Chondrocyte (in vitro differentiated cells): ENCODE measurements around the gene LCNL1. TPM values are rescaled to one million over a fixed set of nuclear protein-coding genes. Genes with fewer than 3 reads are reported as not detected.

Source experiments
- DNase-seq: peaks from one replicate; pipeline ENCODE4 v3.0.0; 2021; ENCODE audit warnings: mixed read lengths, low spot score
- H3K27ac Mint-ChIP-seq: one replicate; pipeline ENCODE4 v1.8.0; 2021; ENCODE audit warnings: mild to moderate bottlenecking, moderate library complexity, mixed read lengths; ENCODE audit not compliant: unreplicated experiment
- H3K27me3 Mint-ChIP-seq: 2 replicates; pipeline ENCODE4 v1.8.0; 2021; ENCODE audit warnings: low read depth, mixed read lengths
- H3K36me3 Mint-ChIP-seq: 2 replicates; pipeline ENCODE4 v1.8.0; 2021; ENCODE audit warnings: low read depth, mixed read lengths
- H3K4me1 Mint-ChIP-seq: 2 replicates; pipeline ENCODE4 v1.8.0; 2021; ENCODE audit warnings: low read depth, mild to moderate bottlenecking, mixed read lengths
- H3K4me3 Mint-ChIP-seq: one replicate; pipeline ENCODE4 v1.8.0; 2021; ENCODE audit warnings: mild to moderate bottlenecking, moderate library complexity, mixed read lengths; ENCODE audit not compliant: unreplicated experiment
- H3K9me3 Mint-ChIP-seq: 2 replicates; pipeline ENCODE4 v1.8.0; 2021; ENCODE audit warnings: low read depth, mixed read lengths
- CTCF ChIP-seq: fragments of 200-600 bp; sonication (generic); IDR thresholded peaks from 2 replicates; pipeline ENCODE4 v1.5.0; 2021; ENCODE audit warnings: antibody characterized with exemption, mild to moderate bottlenecking, moderate library complexity
- total RNA-seq: library from RNA; stranded (reverse); gene quantifications from 3 replicates; pipeline ENCODE4 v1.2.1, GENCODE V29; 2021

Gene LCNL1
- total RNA-seq, 1 donor from 2014 or later: 5.2 TPM

GRCh38 chr9:136949239-136949816, 33.5 kb upstream of the LCNL1 start:
- H3K4me1 Mint-ChIP-seq: peaks cover 9% of the 10 kb centered on the region
- no peaks in the 10 kb centered on the region for H3K27me3 Mint-ChIP-seq
- DNase-seq: no peak
- H3K27ac Mint-ChIP-seq: peak overlapping the region; percentile 73
- no peak for TF ChIP-seq CTCF
- H3K9me3 Mint-ChIP-seq: no peaks in the 10 kb centered on the region
- H3K36me3 Mint-ChIP-seq: no peaks in the 10 kb centered on the region
- peak overlapping the region; percentile 74 for H3K4me3 Mint-ChIP-seq

DNA sequence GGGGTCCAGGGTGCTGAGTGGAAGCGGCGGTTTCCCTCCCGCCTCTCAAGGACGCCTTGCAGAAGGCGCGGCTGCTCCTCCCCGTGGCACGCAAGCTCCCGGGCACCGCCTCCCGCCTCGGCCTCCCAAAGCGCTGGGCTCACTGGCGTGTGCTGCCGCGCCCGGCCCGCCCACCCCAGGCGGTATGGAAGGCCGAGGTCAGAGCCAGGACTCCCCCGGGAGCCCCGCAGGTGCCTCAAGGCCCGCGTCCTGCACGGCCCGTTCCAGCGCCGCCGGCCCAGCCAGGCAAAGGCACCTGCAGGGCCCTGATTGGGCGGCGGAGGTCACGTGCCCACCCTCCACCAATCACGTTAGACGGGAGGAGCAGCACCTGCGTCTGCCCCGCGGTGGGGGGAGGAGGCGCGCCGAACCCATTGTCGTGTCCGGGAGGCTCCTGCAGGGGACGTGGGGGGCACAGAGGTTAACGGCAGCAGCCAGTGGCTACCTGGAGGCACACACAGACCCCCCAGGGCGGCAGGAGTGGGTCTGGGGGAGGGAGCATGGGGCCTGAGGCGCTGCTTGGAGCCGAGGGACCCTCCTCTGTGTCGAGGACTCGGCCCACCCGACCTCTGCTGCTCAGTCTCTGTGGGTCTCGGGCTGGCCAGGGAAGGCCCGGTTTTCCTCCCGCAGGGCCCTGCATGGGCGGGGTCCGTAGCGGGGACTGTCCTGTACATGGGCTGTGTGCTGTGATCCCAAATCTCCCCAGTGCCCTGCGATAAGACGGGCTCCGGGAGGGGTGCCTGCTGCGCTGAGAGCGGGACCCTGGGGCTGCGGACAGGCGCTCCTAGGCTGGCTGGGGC, 32.8 kb upstream of the LCNL1 start:
- no peak for DNase-seq
- peak; percentile 27 for TF ChIP-seq CTCF
- H3K27ac Mint-ChIP-seq: peak overlapping the region; percentile 73
- peaks cover 2% of the 10 kb centered on the region for H3K27me3 Mint-ChIP-seq
- no peaks in the 10 kb centered on the region for H3K9me3 Mint-ChIP-seq
- H3K36me3 Mint-ChIP-seq: no peaks in the 10 kb centered on the region
- peaks cover 6% of the 10 kb centered on the region for H3K4me1 Mint-ChIP-seq
- H3K4me3 Mint-ChIP-seq: peak overlapping the region; percentile 74

DNA sequence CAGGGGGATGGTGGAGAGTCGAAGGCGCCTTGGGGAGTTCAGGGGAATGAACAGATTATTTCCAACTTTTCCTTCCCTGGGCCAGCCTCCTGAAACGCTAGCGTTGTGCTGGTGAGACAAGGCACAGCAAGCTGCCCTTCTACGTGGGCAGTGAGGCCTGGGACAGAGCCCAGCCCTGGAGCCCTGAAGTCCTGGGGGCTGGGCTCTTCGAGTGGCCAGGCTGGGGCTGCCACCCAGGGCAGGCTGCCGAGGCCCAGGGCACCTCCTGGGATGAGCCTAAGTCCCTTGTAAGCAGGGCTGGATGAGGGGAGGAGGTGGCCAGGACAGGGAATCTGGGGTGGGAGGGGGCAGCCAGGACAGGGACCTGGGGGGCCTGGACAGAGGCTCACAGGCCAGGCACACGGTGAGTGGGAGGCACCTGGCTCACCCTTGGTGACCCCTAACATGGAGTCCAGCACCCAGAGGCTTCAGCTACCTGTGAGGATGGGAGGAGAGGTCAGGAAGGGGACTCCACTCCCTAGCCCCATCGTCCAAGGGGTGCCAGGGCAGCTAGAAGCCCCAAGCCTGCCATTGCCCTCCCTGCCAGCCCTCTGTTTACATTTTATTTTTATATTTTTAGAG, 32.0 kb upstream of the LCNL1 start:
- no peak for DNase-seq
- TF ChIP-seq CTCF: no peak
- Mint-ChIP-seq H3K36me3 (no peaks in the 10 kb centered on the region), H3K27me3 (peaks cover 2% of the 10 kb centered on the region), H3K4me1 (peaks cover 6% of the 10 kb centered on the region), H3K4me3 (peak overlapping the region; percentile 71), H3K27ac (no peak overlapping the region), H3K9me3 (no peaks in the 10 kb centered on the region)

DNA sequence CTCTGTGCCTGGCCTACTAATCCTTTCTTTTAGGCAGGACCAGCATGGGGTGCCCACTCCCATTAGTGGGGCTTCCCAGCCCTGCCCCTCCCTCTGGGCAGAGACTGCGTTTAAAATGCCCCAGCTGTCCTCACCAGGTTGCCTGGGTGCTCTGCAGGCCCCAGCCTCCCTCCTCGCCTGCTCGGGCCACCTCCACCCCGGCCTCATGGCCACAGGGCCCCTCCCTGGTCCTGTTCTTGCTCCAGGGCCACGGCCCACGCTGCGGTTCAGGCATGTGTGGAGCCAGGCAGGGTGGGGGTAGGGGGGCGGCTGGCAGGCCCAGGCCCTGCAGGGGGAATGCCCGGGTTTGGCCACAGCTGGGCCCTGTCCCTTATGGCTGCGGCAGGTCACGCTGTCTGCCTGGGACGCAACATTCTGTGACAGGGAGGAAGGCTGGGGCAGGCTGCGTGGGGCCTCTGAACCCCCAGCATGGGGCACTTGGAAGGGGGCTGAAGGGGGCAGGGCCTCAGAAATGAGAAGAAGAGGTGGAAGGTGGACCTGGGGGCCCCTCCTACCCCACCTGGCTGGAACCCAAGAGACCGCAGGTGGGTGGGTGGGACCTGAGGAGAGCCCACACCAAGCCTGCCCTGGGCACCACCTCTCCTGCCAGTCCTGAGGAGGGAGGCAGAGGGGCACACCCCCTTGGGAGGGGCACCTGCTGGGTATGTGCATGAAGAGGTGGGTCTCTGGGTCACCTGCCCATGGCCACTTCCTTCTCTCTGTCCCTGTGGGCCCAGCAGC, 31.1 kb upstream of the LCNL1 start, which contains the start of gene LCN12:
Gene LCN12, plus strand, starts transcription at position 733 of the 780 bp plus-strand sequence. CDS start 55 bp downstream, outside the sequence.
- Mint-ChIP-seq H3K36me3 (no peaks in the 10 kb centered on the region), H3K4me3 (no peak within 1 kb of the TSS), H3K9me3 (peaks cover 2% of the 10 kb centered on the region), H3K27ac (no peak within 1 kb of the TSS), H3K27me3 (peaks cover 2% of the 10 kb centered on the region), H3K4me1 (peaks cover 6% of the 10 kb centered on the region)
- no peak for DNase-seq
- TF ChIP-seq CTCF: no peak
